H1 (cell line): Measurements from ENCODE around the gene BMAL2. TPM values are rescaled to one million over a fixed set of nuclear protein-coding genes. Genes with fewer than 3 reads are reported as not detected.

ENCODE experiments used
- CTCF ChIA-PET: fragments of 300-600 bp; sonication (Branson Sonifier 250); formaldehyde crosslinking; loops from one replicate; lab custom pipeline; 2021; ENCODE audit not compliant: partially characterized antibody; lab: Charles Lee
- POLR2A ChIA-PET: fragments of 300-600 bp; sonication (Branson Sonifier 250); formaldehyde crosslinking; loops from one replicate; lab custom pipeline; 2021; ENCODE audit warnings: inconsistent platforms; ENCODE audit not compliant: partially characterized antibody; lab: Charles Lee
- DNase-seq, 2 experiments: peaks; one replicate each; pipeline versions ENCODE4 v3.0.0 to v3.0.0-alpha.2; 2010 to 2022; ENCODE audit warnings: low spot score in 2 of 2, low read depth in 1 of 2, mixed read lengths in 1 of 2
- FAIRE-seq: peaks from 2 replicates; lab custom pipeline; 2011; peaks lifted over from hg19 to GRCh38; lab: Jason Lieb, UNC
- H2AFZ ChIP-seq: 2 replicates; pipeline ENCODE4 v1.8.1; 2012; ENCODE audit warnings: low read length, inconsistent platforms
- H2AK5ac ChIP-seq: 2 replicates; pipeline ENCODE4 v1.6.1; 2013; ENCODE audit warnings: low read depth, low read length
- H2BK120ac ChIP-seq: replicated peaks from 2 replicates; pipeline ENCODE3; 2013; ENCODE audit warnings: low read depth, low read length, inconsistent platforms
- H2BK12ac ChIP-seq: 2 replicates; pipeline ENCODE4 v1.6.1; 2013; ENCODE audit warnings: low read depth, low read length
- H2BK15ac ChIP-seq: 2 replicates; pipeline ENCODE4 v1.6.1; 2013; ENCODE audit warnings: low read length
- H2BK20ac ChIP-seq: 2 replicates; pipeline ENCODE4 v1.6.1; 2013; ENCODE audit warnings: low read length
- H2BK5ac ChIP-seq: 2 replicates; pipeline ENCODE4 v1.6.1; 2013; ENCODE audit warnings: low read depth, low read length
- H3K14ac ChIP-seq: 2 replicates; pipeline ENCODE4 v1.6.1; 2013; ENCODE audit warnings: inconsistent platforms; ENCODE audit not compliant: insufficient read length
- H3K18ac ChIP-seq: 2 replicates; pipeline ENCODE4 v1.6.1; 2013; ENCODE audit warnings: low read length; ENCODE audit errors: extremely low read depth
- H3K23ac ChIP-seq: 2 replicates; pipeline ENCODE4 v1.6.1; 2013; ENCODE audit warnings: inconsistent platforms; ENCODE audit not compliant: insufficient read length
- H3K23me2 ChIP-seq: 2 replicates; pipeline ENCODE4 v1.6.1; 2013; ENCODE audit warnings: low read depth, low read length
- H3K27ac ChIP-seq: 2 replicates; pipeline ENCODE4 v1.6.1; 2011; ENCODE audit warnings: low read depth, low read length, inconsistent platforms
- H3K27me3 ChIP-seq, 4 experiments: replicated peaks in 1 of 4; 1 replicate in 1 of 4; 2 replicates in 3 of 4; pipeline versions ENCODE4 v1.6.1 to v1.8.1; 2011 to 2013; ENCODE audit warnings: low read length in 3 of 4, mild to moderate bottlenecking in 3 of 4, inconsistent platforms in 2 of 4, mixed read lengths in 2 of 4, moderate library complexity in 1 of 4; ENCODE audit not compliant: control insufficient read depth in 3 of 4, insufficient read depth in 3 of 4; ENCODE audit errors: extremely low read depth in 1 of 4
- H3K36me3 ChIP-seq, 4 experiments: 2 replicates each; pipeline versions ENCODE4 v1.6.1 to v1.8.1; 2011 to 2013; ENCODE audit warnings: mild to moderate bottlenecking in 4 of 4, low read length in 3 of 4, moderate library complexity in 2 of 4, control low read depth in 1 of 4, inconsistent platforms in 1 of 4; ENCODE audit not compliant: insufficient read depth in 4 of 4, control insufficient read depth in 2 of 4
- H3K4ac ChIP-seq: replicated peaks from 2 replicates; pipeline ENCODE3; 2013; ENCODE audit warnings: low read length, low read depth, mixed read lengths, inconsistent platforms; ENCODE audit not compliant: insufficient read length
- H3K4me1 ChIP-seq, 4 experiments: replicated peaks in 1 of 4; 1 replicate in 1 of 4; 2 replicates in 3 of 4; pipeline versions ENCODE4 v1.6.1 to v1.8.1; 2011 to 2013; ENCODE audit warnings: low read length in 3 of 4, inconsistent platforms in 2 of 4, mixed read lengths in 1 of 4; ENCODE audit not compliant: insufficient read depth in 4 of 4, control insufficient read depth in 3 of 4
- H3K4me2 ChIP-seq, 2 experiments: 2 replicates each; pipeline versions ENCODE4 v1.6.1 to v1.8.1; 2011 to 2013; ENCODE audit warnings: low read depth in 2 of 2, low read length in 2 of 2, control low read depth in 1 of 2, inconsistent platforms in 1 of 2, mild to moderate bottlenecking in 1 of 2; ENCODE audit not compliant: insufficient read depth in 1 of 2
- H3K4me3 ChIP-seq, 4 experiments: fragments of 200-600, 300-600 bp in 1 of 4; sonication (generic), shearing (Covaris generic), sonication (Bioruptor Twin) in 1 of 4; 2 replicates each; pipeline versions ENCODE4 v1.5.1 to v1.8.1; 2011 to 2016; ENCODE audit warnings: low read length in 4 of 4, low read depth in 3 of 4, control low read depth in 2 of 4, inconsistent platforms in 2 of 4, mild to moderate bottlenecking in 2 of 4, mixed read lengths in 1 of 4, moderate library complexity in 1 of 4; ENCODE audit not compliant: insufficient read depth in 2 of 4; ENCODE audit errors: extremely low read depth in 1 of 4
- H3K56ac ChIP-seq: replicated peaks from 2 replicates; pipeline ENCODE3; 2013; ENCODE audit warnings: low read depth, mild to moderate bottlenecking, mixed read lengths, low read length, inconsistent platforms; ENCODE audit not compliant: insufficient read length
- H3K79me1 ChIP-seq: 2 replicates; pipeline ENCODE4 v1.6.1; 2013; ENCODE audit warnings: low read depth, low read length, control low read depth
- H3K79me2 ChIP-seq, 2 experiments: 2 replicates each; pipeline versions ENCODE4 v1.6.1 to v1.8.1; 2012 to 2013; ENCODE audit warnings: low read length in 2 of 2, mild to moderate bottlenecking in 2 of 2, inconsistent platforms in 1 of 2; ENCODE audit not compliant: insufficient read depth in 2 of 2, control insufficient read depth in 1 of 2
- H3K9ac ChIP-seq, 4 experiments: replicated peaks in 1 of 4; 1 replicate in 1 of 4; 2 replicates in 3 of 4; pipeline versions ENCODE4 v1.6.1 to v1.8.1; 2011 to 2013; ENCODE audit warnings: low read depth in 3 of 4, low read length in 3 of 4, control low read depth in 2 of 4, mild to moderate bottlenecking in 2 of 4, moderate library complexity in 2 of 4, inconsistent platforms in 1 of 4; ENCODE audit errors: extremely low read depth in 1 of 4
- H3K9me3 ChIP-seq, 2 experiments: 2 replicates each; pipeline versions ENCODE4 v1.6.1 to v1.8.1; 2012 to 2013; ENCODE audit warnings: mild to moderate bottlenecking in 2 of 2, moderate library complexity in 2 of 2, control low read depth in 1 of 2, inconsistent platforms in 1 of 2, low read depth in 1 of 2, low read length in 1 of 2, mixed read lengths in 1 of 2; ENCODE audit not compliant: insufficient read depth in 2 of 2
- H4K20me1 ChIP-seq, 2 experiments: replicated peaks in 1 of 2; 2 replicates each; pipeline versions ENCODE3 to v1.8.1; 2011 to 2013; ENCODE audit warnings: inconsistent platforms in 2 of 2, low read length in 2 of 2, mild to moderate bottlenecking in 1 of 2; ENCODE audit not compliant: insufficient read depth in 2 of 2, control insufficient read depth in 1 of 2
- H4K5ac ChIP-seq: 2 replicates; pipeline ENCODE4 v1.6.1; 2013; ENCODE audit warnings: low read length, low read depth, mixed read lengths, inconsistent platforms; ENCODE audit not compliant: insufficient read length
- H4K8ac ChIP-seq: 2 replicates; pipeline ENCODE4 v1.8.0; 2013; ENCODE audit warnings: mild to moderate bottlenecking, moderate library complexity, low read length, inconsistent platforms; ENCODE audit not compliant: insufficient read depth; ENCODE audit errors: extremely low read depth
- H4K91ac ChIP-seq: replicated peaks from 2 replicates; pipeline ENCODE3; 2013; ENCODE audit warnings: low read length, mixed read lengths, inconsistent platforms; ENCODE audit not compliant: insufficient read length
- ASH2L ChIP-seq: fragments of 200-600, 300-600 bp; sonication (generic); IDR thresholded peaks from one replicate; pipeline ENCODE4 v1.7.1; 2017; ENCODE audit warnings: low read length
- JUND ChIP-seq: IDR thresholded peaks from 2 replicates; pipeline ENCODE4 v1.6.1; 2011; ENCODE audit warnings: mild to moderate bottlenecking, improper control_type of control experiment, low read length
- NRF1 ChIP-seq: IDR thresholded peaks from 2 replicates; pipeline ENCODE4 v1.6.1; 2011; ENCODE audit warnings: mild to moderate bottlenecking, low read depth, low read length, improper control_type of control experiment
- RXRA ChIP-seq: IDR thresholded peaks from 2 replicates; pipeline ENCODE4 v1.6.1; 2011; ENCODE audit warnings: low read depth, mild to moderate bottlenecking, low read length, moderate library complexity; ENCODE audit not compliant: insufficient read depth
- SUZ12 ChIP-seq: fragments of 200-600 bp; sonication (generic); IDR thresholded peaks from 2 replicates; pipeline ENCODE4 v1.6.1; 2012; ENCODE audit warnings: mild to moderate bottlenecking, inconsistent platforms, low read length, moderate library complexity, mixed read lengths
- WGBS, 2 experiments: shearing (Covaris generic) in 1 of 2; methylation state at CpG; one replicate each; pipeline versions ENCODE4 v1.1.6 to v1.1.7; 2013 to 2015; ENCODE audit warnings: low lambda C conversion rate in 2 of 2, mixed read lengths in 2 of 2, inconsistent platforms in 1 of 2, low coverage in 1 of 2, missing lambda C conversion rate in 1 of 2; ENCODE audit not compliant: insufficient replicate concordance in 2 of 2, insufficient coverage in 1 of 2, insufficient read length in 1 of 2; ENCODE audit errors: extremely low coverage in 1 of 2, missing lambda C conversion rate in 1 of 2; 5-methylcytosine and 5-hydroxymethylcytosine counted together
- polyA plus RNA-seq, 7 experiments: library from polyadenylated mRNA; depleted of rRNA in 3 of 7; stranded (reverse) in 5 of 7; unstranded in 2 of 7; fragments of >200 nt in 5 of 7; fragments of 200-250 nt in 2 of 7; gene quantifications; 1 replicate in 5 of 7; 2 replicates in 1 of 7; 4 replicates in 1 of 7; pipeline versions ENCODE4 v1.2.1 to v1.2.3, GENCODE V29; 2011 to 2013; ENCODE audit warnings: missing spikeins in 2 of 7, mixed read lengths in 2 of 7
- total RNA-seq: library from RNA; stranded (reverse); fragmentation: NEBNext Ultra II Directional; extraction: Animal tissue kit (Norgen Biotek cat#: 25700); gene quantifications from 2 replicates; pipeline ENCODE4 v1.2.1, GENCODE V29; 2021

The BMAL2 gene
- total and polyA plus RNA-seq, 2 of the 8 experiments (the other 6 are each of a cell fraction or from before 2014, with no cell fraction given), result 3.2 to 20.6 TPM

DNA sequence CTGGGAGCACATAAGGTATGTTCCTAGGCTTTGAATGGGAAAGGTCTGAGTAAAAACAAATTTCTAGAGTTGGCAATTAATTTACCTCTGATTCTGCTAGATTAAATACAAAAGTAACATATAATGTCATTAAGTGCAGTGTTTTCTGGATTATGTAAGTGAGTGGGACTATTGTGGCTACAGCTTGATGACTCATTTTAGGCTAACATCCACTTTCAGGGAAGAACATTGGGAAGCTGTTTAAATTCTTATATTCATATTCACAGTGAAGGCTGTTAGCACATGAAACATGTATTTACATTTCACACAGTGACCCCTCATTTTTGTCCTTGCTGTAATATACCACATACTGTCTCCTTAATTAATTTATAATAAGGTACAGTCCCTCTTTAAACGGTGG lies 13.2 kb upstream of the BMAL2 start:
- CTCF ChIA-PET, result interaction anchor here (0.7 to 1.0 kb wide), 3 partner anchors 8 to 69 kb away, joined by 3 to 4 read pairs (median 3); no protein-coding TSS in a partner anchor

More for the DNA sequence above, 13.2 kb upstream of the BMAL2 start:
- H3K23ac ChIP-seq, result no peak overlapping the region
- FAIRE-seq, result peak; percentile 36
- no peak overlapping the region for H2BK15ac ChIP-seq
- no peak overlapping the region for H3K4me2 ChIP-seq
- H2BK5ac ChIP-seq, result no peak overlapping the region
- H3K27ac ChIP-seq, result no peak overlapping the region
- no peaks in the 10 kb centered on the region for H3K27me3 ChIP-seq
- H2BK20ac ChIP-seq, result no peak overlapping the region
- H4K20me1 ChIP-seq, result no peaks in the 10 kb centered on the region
- H4K5ac ChIP-seq, result no peak overlapping the region
- no peaks in the 10 kb centered on the region for H3K23me2 ChIP-seq
- no peak overlapping the region for H3K14ac ChIP-seq
- no peak overlapping the region for H3K9ac ChIP-seq
- H3K79me2 ChIP-seq, result no peaks in the 10 kb centered on the region
- H3K4ac ChIP-seq, result no peak overlapping the region
- H4K91ac ChIP-seq, result no peak overlapping the region
- no peak overlapping the region for H2BK120ac ChIP-seq
- no peaks in the 10 kb centered on the region for H3K9me3 ChIP-seq
- peaks cover 0 to 42% (median 12%) of the 10 kb centered on the region in 4 experiments; a peak in 6 of 8 replicates for H3K36me3 ChIP-seq
- H2BK12ac ChIP-seq, result no peak overlapping the region
- H4K8ac ChIP-seq, result no peak overlapping the region
- 17% methylated on average over 1 of the region's 1 CpG; no CpG with 5 or more reads in 1 of the 2 experiments for WGBS, 2 experiments
- POLR2A ChIA-PET, result interaction anchor here (0.8 to 2.5 kb wide), 2 partner anchors 13 to 231 kb away, joined by 3 to 11 read pairs; partner anchors contain the start of gene BMAL2
- H3K18ac ChIP-seq, result no peak overlapping the region
- no peak for DNase-seq
- H3K4me3 ChIP-seq, result no peak overlapping the region
- peaks cover 0 to 5% (median 4%) of the 10 kb centered on the region in 4 experiments; a peak in 5 of 7 replicates for H3K4me1 ChIP-seq
- no peak overlapping the region for H2AFZ ChIP-seq
- H3K56ac ChIP-seq, result no peak overlapping the region
- TF ChIP-seq ASH2L (no peak), SUZ12 (no peak), JUND (0 out of 2 replicates have a peak, but pooled peaks have one; percentile 7), RXRA (no peak), NRF1 (no peak)
- TF ChIP-seq, all 59 proteins: peak for 1
- no peak overlapping the region for H2AK5ac ChIP-seq
- no peaks in the 10 kb centered on the region for H3K79me1 ChIP-seq
